ENCODE results near the gene GRID1. TPM values are rescaled to one million over a fixed set of nuclear protein-coding genes. Genes with fewer than 3 reads are reported as not detected.

The GRID1 gene
- total and polyA plus RNA-seq, 2 experiments from 2014 or later, result not detected

- Histone ChIP-seq H3K4me1 (ENCODE audit: insufficient read depth) (no peaks in the 10 kb centered on the region), H3K27ac (no peak overlapping the region), H3K9me2 (ENCODE audit: insufficient read depth) (no peaks in the 10 kb centered on the region), H3K9me3 (ENCODE audit: low read depth) (no peaks in the 10 kb centered on the region), H3K79me2 (ENCODE audit: insufficient read depth) (no peaks in the 10 kb centered on the region), H4K20me1 (ENCODE audit: insufficient read depth) (no peaks in the 10 kb centered on the region), H3K36me3 (ENCODE audit: low read depth) (no peaks in the 10 kb centered on the region), H3K4me3 (no peak overlapping the region), H3F3A (ENCODE audit: insufficient read depth) (no peaks in the 10 kb centered on the region), H2AFZ (no peak overlapping the region), H3K4me2 (ENCODE audit: unreplicated experiment) (no peak overlapping the region), H3K9ac (no peak overlapping the region), H3K27me3 (replicated peaks; ENCODE audit: insufficient read depth) (no peaks in the 10 kb centered on the region)
- WGBS, 2 experiments (ENCODE audit: low coverage in 1 of 2, low lambda C conversion rate in 2 of 2, missing lambda C conversion rate in 2 of 2), result 39 to 41% methylated on average over 6 of the region's 6 CpGs
- no peak for TF ChIP-seq EZH2phosphoT487 (IDR thresholded peaks at IDR 0.05; ENCODE audit: insufficient read depth, low read depth)
- TF ChIP-seq EZH2 (IDR thresholded peaks at IDR 0.05; ENCODE audit: insufficient read depth, poor library complexity, severe bottlenecking), result no peak
- in situ Hi-C loops (cut with MboI), result no loop called here
- no peak for DNase-seq
Observed at GRCh38 chr10:86192147-86192546, 174.4 kb downstream of the GRID1 start.

- DNase-seq, result no peak
- H4K20me1 ChIP-seq (ENCODE audit: insufficient read depth), result no peaks in the 10 kb centered on the region
- no peaks in the 10 kb centered on the region for H3K4me1 ChIP-seq (ENCODE audit: insufficient read depth)
- no peak overlapping the region for H3K9ac ChIP-seq
- WGBS, 2 experiments (ENCODE audit: low coverage in 1 of 2, low lambda C conversion rate in 2 of 2, missing lambda C conversion rate in 2 of 2), result 17 to 21% methylated on average over 4 of the region's 4 CpGs
- no peaks in the 10 kb centered on the region for H3F3A ChIP-seq (ENCODE audit: insufficient read depth)
- no peaks in the 10 kb centered on the region for H3K27me3 ChIP-seq (replicated peaks; ENCODE audit: insufficient read depth)
- H3K79me2 ChIP-seq (ENCODE audit: insufficient read depth), result no peaks in the 10 kb centered on the region
- in situ Hi-C loops (cut with MboI), result no loop called here
- H3K4me3 ChIP-seq, result no peak overlapping the region
- H3K27ac ChIP-seq, result no peak overlapping the region
- H3K9me2 ChIP-seq (ENCODE audit: insufficient read depth), result no peaks in the 10 kb centered on the region
- H3K4me2 ChIP-seq (ENCODE audit: unreplicated experiment), result no peak overlapping the region
- H3K9me3 ChIP-seq (ENCODE audit: low read depth), result no peaks in the 10 kb centered on the region
- no peaks in the 10 kb centered on the region for H3K36me3 ChIP-seq (ENCODE audit: low read depth)
- TF ChIP-seq EZH2phosphoT487 (IDR thresholded peaks at IDR 0.05; ENCODE audit: insufficient read depth, low read depth), result no peak
- no peak overlapping the region for H2AFZ ChIP-seq
Observed at GRCh38 chr10:86191686-86192085, 174.9 kb downstream of the GRID1 start.

GRCh38 chr10:86191166-86191565 is 175.4 kb downstream of the GRID1 start:
- Histone ChIP-seq H3K79me2 (ENCODE audit: insufficient read depth) (no peaks in the 10 kb centered on the region), H3K36me3 (ENCODE audit: low read depth) (no peaks in the 10 kb centered on the region), H2AFZ (no peak overlapping the region), H3K4me1 (ENCODE audit: insufficient read depth) (no peaks in the 10 kb centered on the region), H3K9me3 (ENCODE audit: low read depth) (no peaks in the 10 kb centered on the region), H3K9ac (no peak overlapping the region), H3K4me3 (no peak overlapping the region), H3F3A (ENCODE audit: insufficient read depth) (no peaks in the 10 kb centered on the region), H3K27me3 (replicated peaks; ENCODE audit: insufficient read depth) (no peaks in the 10 kb centered on the region), H3K27ac (no peak overlapping the region), H3K4me2 (ENCODE audit: unreplicated experiment) (no peak overlapping the region), H4K20me1 (ENCODE audit: insufficient read depth) (no peaks in the 10 kb centered on the region), H3K9me2 (ENCODE audit: insufficient read depth) (no peaks in the 10 kb centered on the region)
- TF ChIP-seq EZH2phosphoT487 (IDR thresholded peaks at IDR 0.05; ENCODE audit: insufficient read depth, low read depth), result no peak
- no peak for TF ChIP-seq EZH2 (IDR thresholded peaks at IDR 0.05; ENCODE audit: insufficient read depth, poor library complexity, severe bottlenecking)
- DNase-seq, result no peak
- 12 to 25% methylated on average over 2 of the region's 2 CpGs for WGBS, 2 experiments (ENCODE audit: low coverage in 1 of 2, low lambda C conversion rate in 2 of 2, missing lambda C conversion rate in 2 of 2)
- in situ Hi-C loops (cut with MboI), result no loop called here

GRCh38 chr10:86190291-86190690 is 176.3 kb downstream of the GRID1 start:
- H3K9ac ChIP-seq, result no peak overlapping the region
- in situ Hi-C loops (cut with MboI), result no loop called here
- no peaks in the 10 kb centered on the region for H3K36me3 ChIP-seq (ENCODE audit: low read depth)
- no peaks in the 10 kb centered on the region for H3K9me2 ChIP-seq (ENCODE audit: insufficient read depth)
- WGBS, 2 experiments (ENCODE audit: low coverage in 1 of 2, low lambda C conversion rate in 2 of 2, missing lambda C conversion rate in 2 of 2), result 21 to 38% methylated on average over 2 of the region's 2 CpGs
- no peaks in the 10 kb centered on the region for H3K27me3 ChIP-seq (replicated peaks; ENCODE audit: insufficient read depth)
- DNase-seq, result no peak
- no peak overlapping the region for H3K27ac ChIP-seq
- H3K4me3 ChIP-seq, result no peak overlapping the region
- no peak overlapping the region for H2AFZ ChIP-seq
- no peaks in the 10 kb centered on the region for H3K4me1 ChIP-seq (ENCODE audit: insufficient read depth)
- H3K79me2 ChIP-seq (ENCODE audit: insufficient read depth), result no peaks in the 10 kb centered on the region
- no peak for TF ChIP-seq EZH2 (IDR thresholded peaks at IDR 0.05; ENCODE audit: insufficient read depth, poor library complexity, severe bottlenecking)
- TF ChIP-seq EZH2phosphoT487 (IDR thresholded peaks at IDR 0.05; ENCODE audit: insufficient read depth, low read depth), result no peak
- no peak overlapping the region for H3K4me2 ChIP-seq (ENCODE audit: unreplicated experiment)
- H3K9me3 ChIP-seq (ENCODE audit: low read depth), result no peaks in the 10 kb centered on the region
- H3F3A ChIP-seq (ENCODE audit: insufficient read depth), result no peaks in the 10 kb centered on the region
- H4K20me1 ChIP-seq (ENCODE audit: insufficient read depth), result no peaks in the 10 kb centered on the region

- Histone ChIP-seq H3K79me2 (ENCODE audit: insufficient read depth) (no peaks in the 10 kb centered on the region), H3K9me3 (ENCODE audit: low read depth) (no peaks in the 10 kb centered on the region), H3K27me3 (replicated peaks; ENCODE audit: insufficient read depth) (no peaks in the 10 kb centered on the region), H4K20me1 (ENCODE audit: insufficient read depth) (no peaks in the 10 kb centered on the region), H2AFZ (no peak overlapping the region), H3K9ac (no peak overlapping the region), H3K4me2 (ENCODE audit: unreplicated experiment) (no peak overlapping the region), H3K27ac (no peak overlapping the region), H3K36me3 (ENCODE audit: low read depth) (no peaks in the 10 kb centered on the region), H3F3A (ENCODE audit: insufficient read depth) (no peaks in the 10 kb centered on the region), H3K4me1 (ENCODE audit: insufficient read depth) (no peaks in the 10 kb centered on the region), H3K4me3 (no peak overlapping the region), H3K9me2 (ENCODE audit: insufficient read depth) (no peaks in the 10 kb centered on the region)
- in situ Hi-C loops (cut with MboI), result no loop called here
- no peak for DNase-seq
- 41 to 51% methylated on average over 8 of the region's 8 CpGs for WGBS, 2 experiments (ENCODE audit: low coverage in 1 of 2, low lambda C conversion rate in 2 of 2, missing lambda C conversion rate in 2 of 2)
- no peak for TF ChIP-seq EZH2phosphoT487 (IDR thresholded peaks at IDR 0.05; ENCODE audit: insufficient read depth, low read depth)
Observed at GRCh38 chr10:86189891-86190290, 176.7 kb downstream of the GRID1 start.
